NCI-H2196 treated with DMSO at 0.1 percent for 48 hours (cell line): Measurements from ENCODE around the gene MYO9B.

Experiments used
- DNase-seq: peaks from one replicate; lab custom pipeline; 2025; ENCODE audit not compliant: unreplicated experiment; lab: John Stamatoyannopoulos, UW

The MYO9B gene

GRCh38 chr19:17112271-17112670 lies 36.7 kb downstream of the MYO9B start:
- DNase-seq, result no peak

DNA sequence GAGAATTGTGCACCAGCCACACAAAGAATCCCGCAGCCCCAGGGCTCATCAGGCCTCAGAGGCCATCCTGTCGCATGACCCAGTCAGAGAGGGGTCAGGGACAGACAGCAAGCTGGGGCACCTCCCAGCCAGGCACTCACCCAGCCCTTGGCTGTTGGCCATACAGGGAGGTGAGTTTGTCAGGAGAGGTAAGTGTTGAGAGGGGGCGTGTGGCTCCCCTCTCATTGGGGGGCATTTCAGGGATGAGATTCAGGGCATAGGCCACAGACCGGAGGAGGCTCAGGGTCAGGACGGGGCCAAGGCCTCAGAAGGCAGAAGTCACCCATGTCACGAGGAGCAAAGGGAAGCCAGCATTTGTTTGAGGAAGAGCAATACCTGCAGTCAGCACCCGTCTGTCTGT lies 37.1 kb downstream of the MYO9B start:
- no peak for DNase-seq

GRCh38 chr19:17113127-17113785 lies 37.7 kb downstream of the MYO9B start:
- no peak for DNase-seq

GRCh38 chr19:17114414-17114831 lies 38.8 kb downstream of the MYO9B start:
- DNase-seq, result no peak

DNA sequence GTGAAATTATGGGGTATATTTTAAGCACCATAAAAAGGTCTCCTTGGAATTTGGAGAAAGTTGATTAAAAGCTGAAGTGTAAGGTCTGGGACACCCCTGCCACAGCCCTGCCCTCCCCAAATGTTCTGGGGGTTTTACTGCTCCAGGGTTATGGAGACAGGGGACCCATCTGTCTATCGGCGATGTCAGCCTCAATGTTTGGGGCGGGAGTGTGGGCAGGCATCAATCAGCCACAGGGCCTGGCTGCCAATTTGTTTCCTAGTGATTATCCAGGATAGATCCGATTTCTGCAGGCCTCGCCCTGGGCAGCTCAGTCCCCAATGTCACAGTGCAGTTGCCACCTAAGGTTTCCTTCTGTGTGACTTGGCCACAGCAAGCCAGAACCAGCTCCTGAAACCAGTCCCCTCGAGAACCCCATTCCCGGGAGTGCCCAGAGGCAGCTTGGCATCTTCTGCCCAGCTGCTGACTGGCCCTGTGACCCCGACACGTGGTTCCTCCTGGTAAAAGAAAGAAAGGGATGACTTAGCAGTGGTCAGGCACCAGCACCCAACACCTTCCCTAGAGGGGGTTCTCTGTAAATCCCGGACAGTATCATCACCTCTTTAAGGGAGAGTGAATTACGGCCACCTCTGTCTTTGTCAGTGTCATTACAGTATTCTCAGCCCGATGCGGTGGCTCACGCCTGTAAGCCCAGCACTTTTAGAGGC lies 41.6 kb downstream of the MYO9B start:
- no peak for DNase-seq

GRCh38 chr19:17118957-17119356 lies 43.4 kb downstream of the MYO9B start:
- no peak for DNase-seq

DNA sequence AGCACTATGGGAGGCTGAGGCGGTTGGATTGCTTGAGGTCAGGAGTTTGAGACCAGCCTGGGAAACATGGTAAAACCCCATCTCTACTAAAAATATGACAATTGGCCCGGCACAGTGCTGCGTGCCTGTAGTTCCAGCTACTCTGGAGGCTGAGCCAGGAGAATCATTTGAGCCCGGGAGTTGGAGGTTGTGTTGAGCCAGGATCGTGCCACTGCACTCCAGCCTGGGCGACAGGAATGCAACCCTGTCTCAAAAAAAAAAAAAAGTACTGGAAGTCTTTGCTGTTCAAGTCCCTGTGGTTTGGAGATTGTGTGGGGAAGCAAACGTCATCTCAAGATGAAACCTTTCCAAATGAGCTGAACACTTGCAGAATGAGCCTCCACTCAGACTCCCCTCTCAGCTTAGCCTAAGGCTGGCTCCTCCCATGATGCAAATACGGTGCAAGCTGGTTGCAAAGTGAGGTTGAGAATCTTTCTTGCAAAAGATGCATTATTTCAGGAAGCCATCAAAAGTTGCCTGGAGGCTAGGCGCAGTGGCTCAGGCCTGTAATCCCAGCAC lies 46.2 kb downstream of the MYO9B start:
- DNase-seq, result no peak

DNA sequence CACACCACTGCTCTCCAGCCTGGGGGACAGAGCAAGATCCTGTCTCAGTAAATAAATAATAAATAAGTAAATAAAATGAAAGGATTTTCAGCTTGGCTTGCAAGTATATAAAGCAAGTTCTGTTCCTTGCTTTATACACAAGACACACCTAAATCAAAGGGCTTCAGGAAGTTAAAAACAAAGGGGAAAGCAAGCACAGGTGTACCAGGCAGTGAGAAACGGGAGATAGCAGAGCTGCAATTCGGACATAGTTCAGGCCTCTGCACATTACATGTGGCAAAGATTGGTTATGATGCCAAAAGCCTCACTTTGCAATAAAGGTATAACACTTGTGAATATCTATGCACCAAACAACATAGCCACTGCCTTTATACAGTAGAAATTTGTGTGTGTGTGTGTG lies 47.5 kb downstream of the MYO9B start:
- DNase-seq, result no peak

- DNase-seq, result no peak
Observed at GRCh38 chr19:17124025-17124424, 48.4 kb downstream of the MYO9B start.

- no peak for DNase-seq
Observed at GRCh38 chr19:17125062-17125727, 49.6 kb downstream of the MYO9B start.

- DNase-seq, result no peak
Observed at GRCh38 chr19:17125728-17126677, 50.4 kb downstream of the MYO9B start.

DNA sequence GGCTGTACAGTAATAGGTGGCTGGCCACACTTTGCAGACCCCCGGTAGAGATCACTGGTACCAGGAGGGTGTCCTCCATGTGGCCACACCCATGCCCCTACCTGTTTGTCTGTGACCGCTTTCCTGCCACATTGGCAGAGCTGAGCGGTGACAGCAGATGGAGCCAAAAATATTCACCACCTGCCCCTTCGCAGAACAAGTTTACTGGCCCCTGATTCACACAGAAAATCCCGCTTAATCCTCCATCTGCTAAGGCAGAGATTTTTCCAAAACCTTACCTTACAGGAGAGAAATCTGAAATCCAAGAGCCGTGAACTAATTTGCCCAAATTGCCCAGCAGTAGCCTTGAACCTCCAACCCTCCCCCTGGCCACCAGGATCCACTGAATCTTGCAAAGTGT lies 52.1 kb downstream of the MYO9B start:
- no peak for DNase-seq

DNA sequence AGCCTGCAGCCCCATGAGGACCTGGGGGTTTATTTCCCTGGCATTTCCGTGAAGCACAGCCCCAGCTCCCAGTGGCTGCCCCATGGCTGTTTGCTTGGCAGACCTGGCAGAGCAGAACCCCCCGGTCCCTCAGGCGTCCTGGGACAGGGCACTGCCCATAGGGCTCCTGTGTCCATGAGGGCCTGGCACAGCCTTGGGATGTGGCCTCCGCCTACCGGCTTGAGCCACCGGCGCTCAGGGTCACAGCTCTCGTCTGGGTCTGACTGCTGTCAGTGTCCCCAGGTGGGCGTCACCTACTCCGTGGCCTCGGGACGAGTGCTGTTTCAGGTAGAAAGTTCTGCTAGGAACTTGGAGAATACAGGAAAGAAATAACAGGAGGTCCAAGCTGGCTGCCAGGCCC lies 52.8 kb downstream of the MYO9B start:
- DNase-seq, result no peak

- DNase-seq, result no peak
Observed at GRCh38 chr19:17128820-17129219, 53.2 kb downstream of the MYO9B start.

- DNase-seq, result no peak
Observed at GRCh38 chr19:17129377-17129776, 53.8 kb downstream of the MYO9B start.

DNA sequence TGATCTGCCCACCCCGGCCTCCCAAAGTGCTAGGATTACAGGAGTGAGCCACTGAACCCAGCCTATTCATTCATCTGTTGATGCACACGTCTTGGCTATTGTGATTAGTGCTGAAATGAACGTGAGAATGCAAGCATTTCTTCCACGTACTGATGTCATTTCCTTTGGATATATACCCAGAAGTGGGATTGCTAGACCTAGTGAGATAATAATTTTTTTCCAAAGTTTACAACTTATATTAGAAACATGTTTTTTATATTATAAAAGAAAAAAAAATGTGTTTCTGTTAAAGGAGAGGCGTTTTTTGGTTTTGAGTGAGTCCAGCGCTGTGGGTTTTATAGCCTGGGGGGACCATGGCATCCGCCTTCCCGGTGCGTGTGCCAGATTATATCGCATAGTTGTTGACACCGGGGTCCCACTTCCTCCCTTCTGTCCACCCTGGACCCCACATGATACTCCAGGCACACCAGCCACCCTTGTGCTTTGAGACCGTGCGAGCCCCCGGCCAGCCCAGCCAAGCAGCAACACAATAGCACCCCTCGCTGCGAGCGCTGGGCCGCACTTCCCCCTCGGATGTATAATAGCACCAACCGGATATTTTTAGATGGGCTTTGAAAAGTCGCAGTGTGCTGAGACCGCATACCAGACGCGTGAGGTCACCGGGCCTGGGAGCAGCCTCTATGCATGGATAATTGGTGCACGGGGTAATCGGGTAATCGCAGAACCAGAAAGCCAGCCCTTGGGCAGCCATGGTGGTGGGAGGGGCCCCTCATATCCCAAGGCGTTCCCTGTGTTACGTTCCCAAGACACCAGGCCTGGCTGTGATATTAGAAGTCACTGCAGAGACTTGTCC lies 59.6 kb downstream of the MYO9B start:
- DNase-seq, result no peak

GRCh38 chr19:17136021-17136420 lies 60.4 kb downstream of the MYO9B start:
- no peak for DNase-seq

DNA sequence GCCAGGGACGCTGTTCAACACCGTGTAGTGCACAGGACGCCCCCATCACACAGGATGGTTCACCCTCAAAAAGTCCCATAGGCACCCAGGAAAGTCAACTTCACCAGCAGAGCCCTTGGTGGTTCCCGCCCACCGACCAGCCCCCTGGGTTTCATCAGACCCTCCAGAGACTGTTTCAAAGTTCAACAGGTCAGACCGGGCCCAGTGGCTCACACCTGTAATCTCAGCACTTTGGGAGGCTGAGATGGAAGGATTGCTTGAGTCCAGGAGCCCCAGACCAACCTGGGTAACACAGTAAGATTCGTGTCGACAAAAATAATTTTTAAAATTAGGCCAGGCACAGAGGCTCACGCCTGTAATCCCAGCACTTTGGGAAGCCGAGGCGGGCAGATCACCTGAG lies 61.0 kb downstream of the MYO9B start:
- DNase-seq, result no peak

DNA sequence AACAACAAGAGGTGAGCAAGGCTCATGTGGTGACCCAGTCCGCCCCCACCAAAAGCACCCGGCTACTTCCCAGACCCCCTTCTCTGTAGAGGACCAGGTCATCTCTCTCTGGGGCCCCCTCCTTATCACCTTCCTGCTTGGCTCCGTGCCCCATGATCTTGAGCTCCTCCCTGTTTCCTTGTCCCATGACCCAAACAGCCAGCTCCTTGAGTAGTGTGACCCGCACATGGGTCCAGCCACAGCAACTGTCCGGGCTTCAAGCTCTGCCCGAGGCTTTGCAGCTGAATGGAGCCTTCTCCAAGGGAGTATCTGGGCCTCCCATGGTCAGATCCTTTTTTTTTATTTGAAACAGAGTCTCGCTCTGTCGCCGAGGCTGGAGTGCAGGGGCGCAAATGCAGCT lies 61.8 kb downstream of the MYO9B start:
- DNase-seq, result no peak
